ENCODE data around the gene ATCAY. TPM values are rescaled to one million over a fixed set of nuclear protein-coding genes. Genes with fewer than 3 reads are reported as not detected.
"Not testable (repeated sequence)": the region's sequence is repeated elsewhere in the genome, so short reads cannot be mapped to it uniquely, and the experiment has no call there.

ATCAY gene
- total RNA-seq, 1 experiment from 2014 or later = not detected

DNA sequence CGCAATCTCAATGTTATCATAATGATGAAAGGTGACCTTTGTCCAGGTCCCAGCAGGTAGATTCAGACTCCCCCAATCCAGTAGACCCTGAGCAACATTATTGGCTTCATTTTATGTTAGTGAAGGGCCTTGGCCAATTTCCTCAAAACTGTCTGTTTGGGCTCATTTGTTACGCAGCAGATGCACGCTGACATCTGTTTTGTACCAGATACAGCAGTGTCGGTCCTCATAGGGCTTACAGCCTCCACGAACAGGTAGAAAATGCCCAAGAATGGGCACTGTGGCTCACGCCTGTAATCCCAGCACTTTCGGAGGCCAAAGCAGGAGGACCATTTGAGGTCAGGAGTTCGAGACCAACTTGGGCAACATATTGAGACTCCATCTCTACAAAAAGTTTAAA is 39.3 kb downstream of the ATCAY start:
- Histone ChIP-seq H3K9me3 (no peaks in the 10 kb centered on the region), H3K4me3 (no peak overlapping the region), H3K36me3 (no peaks in the 10 kb centered on the region), H3K27me3 (no peaks in the 10 kb centered on the region)
- no peak for DNase-seq

- H3K36me3 ChIP-seq = no peaks in the 10 kb centered on the region
- H3K4me3 ChIP-seq = no peak overlapping the region
- no peaks in the 10 kb centered on the region for H3K27me3 ChIP-seq
- no peaks in the 10 kb centered on the region for H3K9me3 ChIP-seq
- DNase-seq = no peak
Measured at GRCh38 chr19:3923096-3923758, 42.7 kb downstream of the ATCAY start.

- DNase-seq = no peak
- H3K36me3 ChIP-seq = no peaks in the 10 kb centered on the region
- no peaks in the 10 kb centered on the region for H3K9me3 ChIP-seq
- no peaks in the 10 kb centered on the region for H3K27me3 ChIP-seq
- no peak overlapping the region for H3K4me3 ChIP-seq
Measured at GRCh38 chr19:3923912-3924311, 43.4 kb downstream of the ATCAY start.

DNA sequence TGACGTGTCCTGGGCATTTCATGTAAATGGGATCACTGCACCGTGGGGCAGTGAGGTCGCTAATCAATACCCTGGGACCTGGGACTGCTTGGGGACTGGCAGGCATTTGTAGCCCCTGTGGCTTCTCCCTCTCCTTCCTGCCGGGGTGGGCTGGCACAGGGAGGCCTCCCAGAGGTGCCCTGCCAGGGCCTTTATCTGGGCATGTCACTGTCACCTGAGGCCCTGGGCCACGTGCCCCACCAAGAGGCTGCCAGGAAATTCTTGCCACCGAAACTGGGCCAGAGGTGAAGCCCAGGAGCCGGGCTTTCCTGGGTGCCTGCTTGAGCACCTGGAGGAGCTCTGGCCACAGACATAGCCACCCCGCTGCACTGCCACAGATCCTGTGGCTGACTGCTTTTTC is 50.6 kb downstream of the ATCAY start:
- Histone ChIP-seq H3K9me3 (no peaks in the 10 kb centered on the region), H3K27me3 (no peaks in the 10 kb centered on the region), H3K4me3 (no peak overlapping the region), H3K36me3 (no peaks in the 10 kb centered on the region)
- DNase-seq = no peak

- H3K4me3 ChIP-seq = no peak within 1 kb of the TSS
- no peak for DNase-seq
- H3K36me3 ChIP-seq = no peaks in the 10 kb centered on the region
- H3K9me3 ChIP-seq = no peaks in the 10 kb centered on the region
- H3K27me3 ChIP-seq = no peaks in the 10 kb centered on the region
Measured at GRCh38 chr19:3932931-3933810, 52.7 kb downstream of the ATCAY start, which contains the start of gene NMRK2. TSS of gene NMRK2 (plus strand) at chr19:3933069. CDS start at chr19:3933672, 603 bp downstream.

DNA sequence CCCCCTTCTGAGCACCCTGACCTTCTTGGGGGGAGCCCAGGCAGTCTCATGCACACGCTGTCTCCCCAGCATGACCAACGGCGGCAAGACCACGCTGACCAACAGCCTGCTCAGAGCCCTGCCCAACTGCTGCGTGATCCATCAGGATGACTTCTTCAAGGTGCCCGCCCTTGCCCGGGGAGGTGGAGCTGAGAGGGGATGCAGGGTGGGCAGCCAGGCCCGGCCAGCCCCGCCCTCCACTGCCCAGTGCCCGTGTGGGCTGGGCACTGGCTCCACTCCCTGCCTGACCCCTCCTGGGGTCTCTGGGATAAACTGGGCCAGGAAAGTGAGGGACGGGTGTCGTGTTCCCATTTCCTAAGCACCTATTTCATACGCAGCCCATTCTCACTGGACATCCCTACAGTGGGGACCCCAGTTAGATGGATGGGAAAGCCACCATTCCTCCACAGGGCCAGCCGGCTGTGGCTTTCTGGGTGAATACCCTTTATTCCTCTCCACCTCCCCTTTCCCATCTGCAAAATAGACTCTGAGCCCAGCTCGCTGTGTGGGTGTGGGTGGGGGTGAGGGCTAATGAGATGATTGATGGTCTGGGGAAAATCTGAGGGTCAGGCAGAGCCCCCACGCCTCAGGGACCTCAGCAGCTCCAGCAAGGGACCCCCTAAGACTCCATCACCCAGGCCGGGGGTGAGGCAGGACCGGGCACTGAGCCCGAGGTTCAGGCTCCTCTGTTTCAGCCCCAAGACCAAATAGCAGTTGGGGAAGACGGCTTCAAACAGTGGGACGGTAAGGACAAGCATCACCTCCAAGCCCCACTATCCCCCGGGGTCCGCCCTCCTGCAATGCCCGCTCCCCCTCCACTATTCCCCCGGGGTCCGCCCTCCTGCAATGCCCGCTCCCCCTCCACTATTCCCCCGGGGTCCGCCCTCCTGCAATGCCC is 56.3 kb downstream of the ATCAY start:
- Histone ChIP-seq H3K9me3 (no peaks in the 10 kb centered on the region), H3K36me3 (no peaks in the 10 kb centered on the region), H3K27me3 (no peaks in the 10 kb centered on the region), H3K4me3 (no peak overlapping the region)
- no peak for DNase-seq

GRCh38 chr19:3938300-3938950 is 57.9 kb downstream of the ATCAY start:
- not testable (repeated sequence) for H3K9me3 ChIP-seq, H3K4me3 ChIP-seq, H3K36me3 ChIP-seq, H3K27me3 ChIP-seq
- peak; percentile 18 for DNase-seq

GRCh38 chr19:3942790-3943409 is 62.4 kb downstream of the ATCAY start:
- no peaks in the 10 kb centered on the region for H3K9me3 ChIP-seq
- no peak overlapping the region for H3K4me3 ChIP-seq
- no peak for DNase-seq
- no peaks in the 10 kb centered on the region for H3K36me3 ChIP-seq
- no peaks in the 10 kb centered on the region for H3K27me3 ChIP-seq

DNA sequence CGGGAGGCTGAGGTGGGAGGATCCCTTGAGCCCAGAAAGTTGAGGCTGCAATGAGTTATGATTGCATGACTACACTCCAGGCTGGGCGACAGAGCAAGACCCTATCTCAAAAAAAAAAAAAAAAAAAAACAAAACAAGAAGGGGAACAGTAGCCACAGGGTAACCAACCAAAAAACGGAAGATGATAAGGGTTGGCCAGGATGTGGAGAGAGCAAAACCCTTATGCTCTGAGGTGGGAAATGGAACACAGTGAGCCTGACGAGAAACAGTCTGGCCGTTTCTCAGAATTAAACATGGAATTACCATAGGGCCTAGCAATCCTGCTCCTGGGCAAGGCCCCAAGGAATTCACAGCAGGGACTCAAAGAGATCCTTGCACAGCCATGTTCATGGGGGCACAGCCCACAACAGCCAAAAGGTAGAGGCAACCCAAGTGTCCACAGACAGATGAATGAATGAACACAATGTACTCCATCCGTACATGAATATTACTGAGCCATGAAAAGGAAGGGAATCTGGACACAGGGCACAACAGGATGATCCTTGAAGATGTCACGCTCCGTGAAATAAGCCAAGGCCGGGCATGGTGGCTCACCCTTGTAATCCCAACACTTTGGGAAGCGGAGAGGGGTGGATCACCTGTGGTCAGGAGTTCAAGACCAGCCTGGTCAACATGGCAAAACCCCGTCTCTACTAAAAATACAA is 63.7 kb downstream of the ATCAY start:
- H3K4me3 ChIP-seq = no peak overlapping the region
- H3K36me3 ChIP-seq = no peaks in the 10 kb centered on the region
- no peaks in the 10 kb centered on the region for H3K9me3 ChIP-seq
- DNase-seq = no peak
- H3K27me3 ChIP-seq = no peaks in the 10 kb centered on the region

- no peaks in the 10 kb centered on the region for H3K36me3 ChIP-seq
- H3K4me3 ChIP-seq = no peak overlapping the region
- no peaks in the 10 kb centered on the region for H3K27me3 ChIP-seq
- no peak for DNase-seq
- H3K9me3 ChIP-seq = no peaks in the 10 kb centered on the region
Measured at GRCh38 chr19:3945838-3946237, 65.4 kb downstream of the ATCAY start.

DNA sequence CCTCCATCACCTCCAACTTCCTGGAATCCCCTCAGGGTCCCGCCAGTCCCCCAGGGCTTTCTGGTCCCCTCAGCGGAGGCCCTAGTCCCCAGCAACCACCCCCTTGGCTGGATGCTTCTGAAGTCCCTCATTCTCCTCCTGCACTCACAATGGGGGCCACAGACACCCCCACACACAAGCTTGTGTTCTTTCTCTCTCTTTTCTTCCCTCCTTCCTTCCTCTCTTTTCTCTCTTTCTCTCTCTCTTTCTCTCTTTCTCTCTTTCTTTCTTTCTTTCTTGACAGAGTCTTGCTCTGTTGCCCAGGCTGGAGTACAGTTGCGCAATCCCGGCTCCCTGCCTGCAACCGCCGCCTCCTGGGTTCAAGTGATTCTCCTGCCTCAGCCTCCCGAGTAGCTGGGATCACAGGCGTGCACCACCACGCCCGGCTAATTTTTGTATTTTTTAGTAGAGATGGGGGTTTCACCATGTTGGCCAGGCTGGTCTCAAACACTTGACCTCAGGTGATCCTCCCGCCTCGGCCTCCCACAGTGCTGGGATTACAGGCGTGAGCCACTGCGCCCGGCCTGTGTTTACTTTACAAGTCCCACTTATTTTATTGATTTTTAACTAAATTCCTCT is 66.9 kb downstream of the ATCAY start:
- not testable (repeated sequence) for DNase-seq, H3K36me3 ChIP-seq, H3K27me3 ChIP-seq, H3K9me3 ChIP-seq, H3K4me3 ChIP-seq

GRCh38 chr19:3949294-3949693 is 68.8 kb downstream of the ATCAY start:
- Histone ChIP-seq H3K4me3 (no peak overlapping the region), H3K36me3 (no peaks in the 10 kb centered on the region), H3K27me3 (no peaks in the 10 kb centered on the region), H3K9me3 (no peaks in the 10 kb centered on the region)
- no peak for DNase-seq

DNA sequence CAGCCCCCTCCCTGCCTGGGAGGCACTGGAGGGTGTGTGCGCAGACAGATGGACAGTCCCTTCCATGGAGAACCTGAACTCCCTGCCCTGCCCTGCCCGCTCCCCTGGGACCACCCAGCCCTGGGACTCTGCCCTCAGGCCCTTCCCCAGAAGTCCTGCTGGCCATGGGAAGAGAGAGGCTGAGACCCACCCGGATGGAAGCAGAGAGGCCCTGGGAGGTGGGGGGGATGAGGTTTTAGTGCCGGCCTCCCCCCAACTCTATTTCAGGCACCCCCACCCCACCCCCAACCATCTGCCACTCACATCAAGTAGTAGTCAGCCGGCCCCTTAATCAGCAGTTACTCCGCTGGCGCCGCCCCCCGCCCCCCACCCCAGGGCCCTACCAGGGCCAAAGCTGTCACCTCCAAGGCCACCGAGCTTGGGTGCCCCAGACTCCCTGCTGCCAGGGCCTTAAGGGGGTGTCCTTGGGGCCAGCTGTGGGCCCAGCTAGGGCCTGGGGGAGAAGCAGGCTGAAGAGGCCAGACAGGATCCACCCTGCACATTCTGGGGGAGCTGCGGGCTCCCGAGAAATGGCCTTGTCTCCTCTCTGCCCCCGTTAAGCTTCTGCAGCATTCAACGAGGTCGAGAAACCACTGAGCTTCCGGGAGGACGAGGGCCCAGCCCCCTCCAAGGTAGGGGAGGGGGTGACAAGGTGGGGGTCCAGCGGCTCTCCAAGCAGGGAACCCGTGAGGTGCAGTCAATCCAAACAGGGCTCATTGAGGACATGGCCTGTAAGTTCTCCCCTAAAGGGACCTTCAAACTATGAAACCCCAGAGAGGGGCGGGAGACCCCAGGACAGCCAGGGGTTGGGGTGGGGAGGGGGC is 69.7 kb downstream of the ATCAY start:
- Histone ChIP-seq H3K9me3 (no peaks in the 10 kb centered on the region), H3K4me3 (no peak overlapping the region), H3K27me3 (no peaks in the 10 kb centered on the region), H3K36me3 (no peaks in the 10 kb centered on the region)
- no peak for DNase-seq
